Panc1 (cell line): Measurements from ENCODE around the gene TIMP1. TPM values are rescaled to one million over a fixed set of nuclear protein-coding genes. Genes with fewer than 3 reads are reported as not detected.

ENCODE experiments used
- ATAC-seq: fragments of 200-7000 bp; cut with Tn5 transposase; 2 replicates; pipeline ENCODE4 v1.9.1; 2020; ENCODE audit warnings: mild to moderate bottlenecking, moderate library complexity
- BruUV-seq: library from RNA; stranded (reverse); fragments of 400-500 nt; replicated peaks from 2 replicates; lab custom pipeline; 2021; lab: Mats Ljungman, UMichigan
- CTCF ChIA-PET: fragments of 300-600 bp; sonication (Branson Sonifier 250); formaldehyde crosslinking; loops from one replicate; lab custom pipeline; 2022; ENCODE audit warnings: antibody characterized with exemption; lab: Charles Lee
- POLR2A ChIA-PET: fragments of 300-600 bp; sonication (Branson Sonifier 250); formaldehyde crosslinking; loops from one replicate; lab custom pipeline; 2022; ENCODE audit warnings: antibody characterized with exemption; lab: Charles Lee
- DNase-seq: peaks from one replicate; pipeline ENCODE4 v3.0.0-alpha.2; 2010; ENCODE audit warnings: low read depth, low spot score
- H3K27ac ChIP-seq: 2 replicates; pipeline ENCODE4 v1.5.1; 2011; ENCODE audit warnings: mild to moderate bottlenecking, low read length, inconsistent platforms
- H3K27me3 ChIP-seq: fragments of 200-500 bp; sonication (Bioruptor generic); 2 replicates; pipeline ENCODE4 v1.6.0; 2014; ENCODE audit warnings: low read length, inconsistent platforms; ENCODE audit not compliant: control insufficient read depth, insufficient read depth
- H3K36me3 ChIP-seq: fragments of 200-500 bp; sonication (Bioruptor generic); 2 replicates; pipeline ENCODE4 v1.5.1; 2014; ENCODE audit warnings: inconsistent platforms, mild to moderate bottlenecking, low read length, moderate library complexity; ENCODE audit not compliant: control insufficient read depth, insufficient read depth
- H3K4me1 ChIP-seq: 2 replicates; pipeline ENCODE4 v1.5.1; 2011; ENCODE audit warnings: inconsistent platforms, mild to moderate bottlenecking, low read length, moderate library complexity; ENCODE audit not compliant: control insufficient read depth, insufficient read depth
- H3K4me3 ChIP-seq, 2 experiments: 2 replicates each; pipeline ENCODE4 v1.5.1; 2011 to 2012; ENCODE audit warnings: low read depth in 2 of 2, low read length in 2 of 2, mild to moderate bottlenecking in 2 of 2, inconsistent platforms in 1 of 2, moderate library complexity in 1 of 2
- H3K9me3 ChIP-seq: fragments of 200-500 bp; sonication (Bioruptor generic); 2 replicates; pipeline ENCODE4 v1.5.1; 2014; ENCODE audit warnings: low read depth, mild to moderate bottlenecking, inconsistent platforms, low read length, moderate library complexity; ENCODE audit not compliant: control insufficient read depth, insufficient read depth
- CTCF ChIP-seq: fragments of 450-650 bp; IDR thresholded peaks from 2 replicates; pipeline ENCODE4 v1.5.1; 2017; ENCODE audit warnings: mild to moderate bottlenecking
- POLR2AphosphoS5 ChIP-seq: IDR thresholded peaks from 2 replicates; pipeline ENCODE4 v1.6.1; 2012; ENCODE audit warnings: mild to moderate bottlenecking, low read depth, low read length, moderate library complexity
- REST ChIP-seq, 2 experiments: IDR thresholded peaks; 2 replicates each; pipeline ENCODE4 v1.6.1; 2011 to 2012; ENCODE audit warnings: low read depth in 2 of 2, control low read depth in 1 of 2, low read length in 1 of 2, mild to moderate bottlenecking in 1 of 2, moderate library complexity in 1 of 2; ENCODE audit not compliant: insufficient read depth in 1 of 2
- SIN3A ChIP-seq: IDR thresholded peaks from 2 replicates; pipeline ENCODE4 v1.6.1; 2012; ENCODE audit warnings: low read depth, mild to moderate bottlenecking, low read length, moderate library complexity, borderline replicate concordance; ENCODE audit not compliant: insufficient read depth
- TCF7L2 ChIP-seq: IDR thresholded peaks from 2 replicates; pipeline ENCODE4 v1.6.1; 2011; ENCODE audit warnings: mild to moderate bottlenecking, low read depth, low read length, inconsistent platforms
- in situ Hi-C: cut with HindIII; loops from 2 replicates; pipeline ENCODE4 v1.10.0; 2016; ENCODE audit warnings: low sequenced_read_pairs, low pct_unique_long_range_greater_than_20kb
- intact Hi-C: fragments of 100-400 bp; cut with micrococcal nuclease; formaldehyde crosslinking; loops from one replicate; pipeline ENCODE4 v1.10.0; 2022; ENCODE audit not compliant: unreplicated experiment
- total RNA-seq: library from RNA; stranded (reverse); gene quantifications from one replicate; pipeline ENCODE4 v1.2.1, GENCODE V29; 2021; ENCODE audit not compliant: unreplicated experiment

TIMP1 gene
- total RNA-seq, 1 experiment from 2014 or later, result 131 TPM

GRCh38 chrX:47540754-47541538, 41.3 kb upstream of the TIMP1 start:
- no peaks in the 10 kb centered on the region for H3K27me3 ChIP-seq
- ChIA-PET POLR2A (interaction anchor here (0.6 kb wide), 1 partner anchor 157 kb away, joined by 8 read pairs; no protein-coding TSS in a partner anchor), CTCF (interaction anchor here (0.6 to 0.7 kb wide), 3 partner anchors 22 to 56 kb away, joined by 4 to 9 read pairs (median 6); no protein-coding TSS in a partner anchor)
- H3K36me3 ChIP-seq, result no peaks in the 10 kb centered on the region
- peak overlapping the region; percentile 68 for H3K27ac ChIP-seq
- in situ Hi-C loops (no loop called here), intact Hi-C loops (no loop called here)
- H3K4me3 ChIP-seq, result no peak overlapping the region; a peak in 1 of 4 replicates
- H3K4me1 ChIP-seq, result 0 out of 2 replicates have a peak, but pooled peaks cover 3% of the 10 kb centered on the region
- TF ChIP-seq SIN3A (no peak), CTCF (peak; percentile 75), REST (IDR thresholded peaks at IDR 0.05; ENCODE audit: insufficient read depth in 1 of 2, low read depth in 2 of 2, low read length in 1 of 2) (no peak), POLR2AphosphoS5 (no peak), TCF7L2 (no peak)
- no peaks in the 10 kb centered on the region for H3K9me3 ChIP-seq
- no TSS peak for BruUV-seq
- DNase-seq, result peak; percentile 65
- peak; percentile 99 for ATAC-seq

GRCh38 chrX:47543496-47543895, 38.7 kb upstream of the TIMP1 start:
- ATAC-seq (no peak), DNase-seq (no peak)
- intact Hi-C loops (no loop called here), in situ Hi-C loops (no loop called here)
- no peak overlapping the region for H3K4me3 ChIP-seq
- H3K27me3 ChIP-seq, result no peaks in the 10 kb centered on the region
- H3K27ac ChIP-seq, result no peak overlapping the region
- no peak for TF ChIP-seq REST (IDR thresholded peaks at IDR 0.05; ENCODE audit: insufficient read depth in 1 of 2, low read depth in 2 of 2, low read length in 1 of 2)
- TF ChIP-seq CTCF, result no peak
- no peak for TF ChIP-seq POLR2AphosphoS5
- no peak for TF ChIP-seq SIN3A
- TF ChIP-seq TCF7L2, result no peak
- no peaks in the 10 kb centered on the region for H3K36me3 ChIP-seq
- POLR2A ChIA-PET, result no interaction called here
- H3K9me3 ChIP-seq, result no peaks in the 10 kb centered on the region
- BruUV-seq, result no TSS peak
- CTCF ChIA-PET, result no interaction called here
- H3K4me1 ChIP-seq, result 0 out of 2 replicates have a peak, but pooled peaks cover 3% of the 10 kb centered on the region
